ENCODE data around the gene KRT12.
"Not testable (repeated sequence)": the region's sequence is repeated elsewhere in the genome, so short reads cannot be mapped to it uniquely, and the experiment has no call there.

KRT12 gene

GRCh38 chr17:40883626-40884334 is 16.8 kb upstream of the KRT12 start:
- DNase-seq (ENCODE audit: low read depth, low spot score), result no peak

GRCh38 chr17:40883031-40883430 is 16.0 kb upstream of the KRT12 start:
- no peak for DNase-seq (ENCODE audit: low read depth, low spot score)

GRCh38 chr17:40879026-40879425 is 12.0 kb upstream of the KRT12 start:
- DNase-seq (ENCODE audit: low read depth, low spot score), result no peak

- no peak for DNase-seq (ENCODE audit: low read depth, low spot score)
Observed at GRCh38 chr17:40878044-40878443, 11.0 kb upstream of the KRT12 start.

GRCh38 chr17:40873801-40874200 is 6.8 kb upstream of the KRT12 start:
- no peak for DNase-seq (ENCODE audit: low read depth, low spot score)

- DNase-seq (ENCODE audit: low read depth, low spot score), result no peak
Observed at GRCh38 chr17:40873255-40873654, 6.2 kb upstream of the KRT12 start.

- no peak for DNase-seq (ENCODE audit: low read depth, low spot score)
Observed at GRCh38 chr17:40872416-40872815, 5.4 kb upstream of the KRT12 start.

- no peak for DNase-seq (ENCODE audit: low read depth, low spot score)
Observed at GRCh38 chr17:40871316-40871715, 4.3 kb upstream of the KRT12 start.

GRCh38 chr17:40870136-40870535 is 3.1 kb upstream of the KRT12 start:
- DNase-seq (ENCODE audit: low read depth, low spot score), result no peak

GRCh38 chr17:40864661-40865390 is 2.2 kb downstream of the KRT12 start:
- no peak for DNase-seq (ENCODE audit: low read depth, low spot score)

GRCh38 chr17:40862985-40863733 is 3.9 kb downstream of the KRT12 start:
- DNase-seq (ENCODE audit: low read depth, low spot score), result peak; percentile 26

- DNase-seq (ENCODE audit: low read depth, low spot score), result no peak
Observed at GRCh38 chr17:40859536-40859935, 7.5 kb downstream of the KRT12 start.

GRCh38 chr17:40858667-40859066 is 8.4 kb downstream of the KRT12 start:
- DNase-seq (ENCODE audit: low read depth, low spot score), result not testable (repeated sequence)

- no peak for DNase-seq (ENCODE audit: low read depth, low spot score)
Observed at GRCh38 chr17:40857535-40857934, 9.5 kb downstream of the KRT12 start.

- peak; percentile 65 for DNase-seq (ENCODE audit: low read depth, low spot score)
Observed at GRCh38 chr17:40854175-40854814, 12.7 kb downstream of the KRT12 start.

GRCh38 chr17:40852364-40852763 is 14.7 kb downstream of the KRT12 start:
- DNase-seq (ENCODE audit: low read depth, low spot score), result no peak

- no peak for DNase-seq (ENCODE audit: low read depth, low spot score)
Observed at GRCh38 chr17:40850293-40850972, 16.6 kb downstream of the KRT12 start.

- no peak for DNase-seq (ENCODE audit: low read depth, low spot score)
Observed at GRCh38 chr17:40849723-40850122, 17.3 kb downstream of the KRT12 start.

- no peak for DNase-seq (ENCODE audit: low read depth, low spot score)
Observed at GRCh38 chr17:40848583-40849235, 18.3 kb downstream of the KRT12 start.

GRCh38 chr17:40846515-40847144 is 20.4 kb downstream of the KRT12 start:
- no peak for DNase-seq (ENCODE audit: low read depth, low spot score)

All from astrocyte of the hippocampus (primary cell).